ENCODE measurements around the gene MIGA1.
"Not testable (repeated sequence)": the region's sequence is repeated elsewhere in the genome, so short reads cannot be mapped to it uniquely, and the experiment has no call there.

Gene MIGA1

DNA sequence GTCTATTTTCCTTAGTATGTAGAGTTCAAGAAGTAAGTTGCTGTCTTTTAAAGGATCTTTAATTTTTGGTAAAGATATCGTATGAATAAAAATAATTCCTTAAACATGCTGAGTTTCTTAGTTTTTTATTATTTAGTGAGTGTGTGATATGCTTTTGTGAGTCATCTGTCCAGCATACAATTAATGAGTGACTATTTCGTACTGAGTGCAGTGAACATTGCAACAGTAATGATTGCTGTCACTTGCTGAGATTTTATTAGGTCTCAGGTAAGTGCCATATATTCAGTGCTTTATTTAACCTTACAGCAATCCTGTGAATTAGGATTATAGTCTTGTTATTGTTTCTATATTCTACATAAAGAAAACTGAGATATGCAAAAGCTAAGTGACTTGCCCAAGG is 22.6 kb downstream of the MIGA1 start:
- no peak for DNase-seq

DNA sequence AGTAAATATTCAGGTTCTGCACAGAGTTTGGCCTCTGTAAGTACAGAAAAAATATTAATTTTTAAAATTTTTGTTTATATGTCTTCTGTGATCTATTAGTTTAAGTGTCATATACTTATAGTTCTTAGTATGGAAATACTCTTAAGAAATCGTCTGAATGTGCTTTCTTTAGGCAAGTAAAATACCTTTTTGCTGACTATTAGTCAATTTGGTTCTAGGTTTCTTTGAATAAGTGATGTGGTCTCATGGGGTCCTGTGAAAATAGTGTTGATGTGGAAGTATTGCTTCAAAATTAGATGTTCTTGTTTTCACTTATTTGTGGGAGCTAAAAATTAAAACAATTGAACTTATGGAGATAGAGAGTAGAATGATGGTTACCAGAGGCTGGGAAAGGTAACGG is 23.9 kb downstream of the MIGA1 start:
- no peak for DNase-seq

DNA sequence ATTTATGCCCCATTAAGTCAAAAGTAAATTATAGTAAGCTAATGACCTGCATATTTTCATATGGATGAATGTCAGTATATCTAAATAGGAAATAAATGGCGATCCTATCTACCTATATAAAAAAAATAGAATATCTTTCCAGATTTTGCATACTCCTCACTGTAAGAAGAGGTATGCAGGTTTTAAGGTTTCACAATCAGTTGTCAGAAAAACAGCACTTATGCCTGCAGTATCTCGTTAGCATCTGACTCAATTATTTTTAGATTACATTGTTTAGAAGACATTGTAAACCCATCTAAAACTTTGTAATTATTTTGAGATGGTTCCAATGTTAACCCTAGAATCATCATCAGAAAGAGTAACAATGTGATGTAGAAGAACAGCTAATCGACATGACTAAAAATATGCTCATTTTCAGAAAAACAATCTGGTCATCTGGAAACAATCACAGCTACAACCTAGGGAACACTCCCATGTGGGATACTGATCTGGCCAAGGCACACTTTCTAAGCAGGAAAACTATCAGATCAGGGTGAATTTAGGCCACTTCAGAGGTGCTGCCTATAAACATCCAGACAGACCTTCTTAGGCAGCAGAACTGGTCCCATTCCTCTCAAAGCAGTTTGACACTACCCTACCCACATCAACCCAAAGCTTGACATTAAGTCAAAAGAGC is 30.5 kb downstream of the MIGA1 start:
- not testable (repeated sequence) for DNase-seq

DNA sequence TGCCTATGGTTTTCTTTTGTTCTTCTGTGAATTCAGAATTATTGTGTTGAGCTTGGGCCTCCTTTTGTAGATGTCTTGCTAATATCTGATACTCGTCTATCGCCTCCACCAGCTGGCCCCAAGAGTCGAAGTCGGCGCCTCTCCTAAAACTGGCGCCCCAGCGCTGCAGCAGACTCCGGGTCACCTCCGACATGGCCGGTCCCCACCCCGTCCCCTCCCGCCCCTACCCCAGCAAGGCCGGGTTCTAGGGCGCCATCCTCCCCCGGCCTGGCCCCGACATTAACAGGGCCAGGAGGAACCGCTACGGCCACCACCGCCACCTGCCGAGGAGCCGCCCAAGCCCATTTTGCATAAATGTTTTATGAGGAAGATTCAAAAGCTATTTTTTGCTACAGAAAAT is 32.1 kb downstream of the MIGA1 start:
- not testable (repeated sequence) for DNase-seq

DNA sequence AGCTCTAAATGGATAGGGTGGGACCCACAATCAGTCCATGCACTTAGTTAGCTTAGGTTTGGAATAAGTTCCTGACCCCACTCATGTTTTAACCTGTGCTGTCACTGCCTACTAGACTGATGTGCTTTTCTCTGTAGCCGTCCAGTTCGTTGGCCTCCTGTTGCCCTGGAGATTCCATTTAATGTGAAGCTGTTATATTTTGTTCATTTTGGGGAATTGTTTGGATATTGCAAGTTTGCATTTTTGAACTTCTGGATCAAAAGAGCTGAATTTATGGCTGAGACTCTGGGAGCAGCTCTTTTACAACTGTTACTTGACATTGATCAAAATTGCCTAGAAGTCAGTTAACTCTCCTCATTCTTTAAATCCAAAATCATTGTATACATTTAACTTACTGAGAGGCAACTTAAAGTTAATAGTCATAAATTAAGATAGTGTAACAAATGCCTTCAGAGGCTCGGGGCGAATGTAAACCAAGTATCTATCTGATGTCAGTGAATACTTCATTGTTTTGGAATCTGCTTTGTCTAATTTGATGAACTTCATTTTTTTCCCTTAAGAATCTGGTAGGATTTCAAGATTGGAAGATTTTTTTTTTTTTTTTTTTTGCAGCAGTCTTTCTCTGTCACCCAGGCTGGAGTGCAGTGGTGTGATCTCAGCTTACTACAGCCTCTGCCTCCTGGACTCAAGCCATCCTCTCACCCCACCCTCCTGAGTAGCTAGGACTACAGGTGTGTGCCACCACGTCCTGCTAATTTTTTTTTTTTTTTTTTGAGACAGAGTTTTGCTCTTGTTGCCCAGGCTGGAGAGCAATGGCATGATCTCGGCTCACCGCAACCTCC is 38.1 kb downstream of the MIGA1 start:
- no peak for DNase-seq

DNA sequence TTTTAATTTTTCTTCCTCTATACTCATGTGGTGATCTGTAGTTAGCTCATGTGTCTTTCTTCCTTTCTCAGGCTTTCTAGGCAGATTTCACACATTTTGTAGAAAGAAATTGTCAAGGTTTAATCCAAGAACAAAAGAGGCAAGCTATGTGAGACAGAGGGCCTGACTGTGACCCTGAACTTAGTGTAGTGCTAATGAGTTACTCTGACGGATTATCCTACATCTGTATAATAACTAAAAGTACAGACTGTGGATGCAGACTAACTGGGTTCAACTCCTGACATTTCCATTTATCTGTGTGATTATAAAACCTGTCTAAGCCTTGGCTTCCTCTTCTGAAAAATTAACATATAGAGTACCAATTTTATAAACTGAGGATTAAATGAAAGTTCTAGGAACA is 40.7 kb downstream of the MIGA1 start:
- no peak for DNase-seq

DNA sequence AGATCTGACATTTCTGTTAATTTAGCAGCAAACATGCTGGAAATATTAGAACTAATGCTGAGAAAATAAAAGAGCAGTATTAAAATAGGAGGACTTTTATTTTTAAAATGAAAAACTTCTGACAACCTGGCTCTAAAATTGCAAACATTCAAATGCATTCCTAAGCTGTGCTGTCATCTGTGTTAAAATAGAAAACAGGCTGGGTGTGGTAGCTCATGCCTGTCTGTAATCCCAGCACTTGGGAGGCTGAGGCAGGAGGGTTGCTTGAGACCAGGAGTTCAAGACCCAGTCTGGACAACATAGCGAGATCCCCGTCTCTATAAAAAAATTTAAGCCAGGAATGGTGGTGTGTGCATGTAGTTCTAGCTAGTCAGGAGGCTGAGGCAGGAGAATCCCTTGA is 44.6 kb downstream of the MIGA1 start:
- no peak for DNase-seq

DNA sequence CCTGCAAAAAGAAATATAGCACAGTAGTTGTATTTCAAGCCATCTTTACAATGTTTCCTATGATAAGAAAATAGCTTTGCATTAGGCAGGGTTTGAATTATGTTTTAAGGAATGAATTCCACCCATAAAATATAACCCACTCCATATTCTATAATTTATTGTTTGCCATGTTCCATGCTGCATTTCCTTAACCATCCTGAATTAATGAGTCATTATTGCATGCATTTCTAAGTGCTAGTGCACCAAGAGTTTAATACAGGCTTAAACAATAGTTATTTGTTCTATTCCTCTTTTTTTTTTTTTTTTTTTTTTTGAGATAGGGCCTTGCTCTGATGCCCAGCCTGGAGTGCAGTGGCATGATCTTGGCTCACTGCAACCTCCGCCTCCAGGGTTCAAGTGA is 45.2 kb downstream of the MIGA1 start:
- no peak for DNase-seq

DNA sequence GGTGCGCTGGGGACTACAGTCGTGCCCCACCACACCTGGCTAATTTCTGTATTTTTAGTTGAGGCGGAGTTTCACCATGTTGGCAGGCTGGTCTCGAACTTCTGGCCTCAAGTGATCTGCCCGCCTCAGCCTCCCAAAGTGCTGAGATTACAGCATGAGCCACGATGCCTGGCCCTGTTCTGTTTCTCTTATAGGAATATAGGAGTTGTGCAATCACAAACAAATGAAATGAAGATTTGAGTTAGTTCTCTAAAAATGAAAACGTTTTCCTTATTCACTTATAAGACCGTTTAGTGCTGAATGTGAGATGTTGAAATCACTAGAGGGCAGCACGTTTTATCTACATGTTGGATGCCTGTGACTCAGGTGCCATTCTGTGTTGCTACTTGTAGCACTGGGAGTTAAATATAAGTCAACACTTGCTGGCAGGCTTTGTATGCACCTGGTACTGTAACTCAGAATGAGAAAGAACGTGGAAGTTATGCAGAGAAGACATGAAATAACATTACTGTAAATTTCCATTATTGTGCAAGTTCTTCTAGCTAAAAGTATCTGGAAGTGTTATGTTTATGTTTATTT is 45.8 kb downstream of the MIGA1 start:
- DNase-seq = no peak

DNA sequence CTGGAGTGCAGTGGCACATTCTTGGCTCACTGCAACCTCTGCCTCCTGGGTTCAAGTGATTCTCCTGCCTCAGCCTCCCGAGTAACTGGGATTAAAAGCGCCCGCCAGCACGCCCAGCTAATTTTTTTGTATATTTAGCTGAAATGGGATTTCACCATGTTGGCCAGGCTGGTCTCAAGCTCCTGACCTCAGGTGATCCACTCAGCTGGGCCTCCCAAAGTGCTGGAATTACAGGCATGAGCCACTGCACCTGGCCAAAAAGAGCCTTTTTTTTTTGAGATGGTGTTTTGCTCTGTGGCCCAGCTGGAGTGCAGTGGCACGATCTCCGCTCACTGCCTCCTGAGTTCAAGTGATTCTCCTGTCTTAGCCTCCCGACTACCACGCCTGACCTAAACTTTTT is 47.4 kb downstream of the MIGA1 start:
- not testable (repeated sequence) for DNase-seq

DNA sequence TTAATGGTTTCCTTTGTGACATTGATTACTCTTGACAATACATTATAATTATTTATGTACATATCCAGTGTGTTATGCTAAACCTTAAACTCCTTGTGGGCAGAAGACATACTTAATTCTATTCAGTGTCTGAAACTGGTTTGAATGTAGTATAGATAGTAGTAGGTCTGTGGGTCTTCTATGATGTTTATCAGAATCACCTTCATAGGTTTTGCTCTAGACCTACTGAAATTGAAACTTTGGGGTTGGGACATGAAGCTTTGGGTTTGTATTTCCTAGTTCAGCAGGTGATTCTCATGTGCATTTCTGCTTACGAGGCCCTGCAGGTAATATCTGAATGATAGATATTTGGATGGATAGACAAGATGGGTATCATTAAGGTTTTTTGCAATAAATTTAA is 48.6 kb downstream of the MIGA1 start:
- DNase-seq = no peak

DNA sequence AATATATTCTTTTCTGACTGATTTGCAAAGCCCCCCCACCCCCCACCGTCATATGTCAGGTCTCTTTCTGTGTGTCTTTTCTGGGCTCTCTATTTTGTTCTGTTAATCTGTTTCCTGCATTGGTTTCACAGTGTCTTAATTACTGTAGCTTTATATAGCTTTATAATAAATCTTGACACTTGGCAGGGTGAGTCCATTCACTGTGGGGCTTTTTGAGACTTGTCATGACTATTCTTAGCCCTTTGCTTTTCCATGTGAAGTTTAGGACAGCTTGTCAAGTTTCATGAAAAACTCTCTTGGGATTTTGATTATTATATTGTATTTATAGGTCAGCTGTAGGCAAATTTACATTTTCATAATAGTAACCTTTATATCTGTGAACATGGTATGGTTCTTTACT is 50.4 kb downstream of the MIGA1 start:
- DNase-seq = no peak

DNA sequence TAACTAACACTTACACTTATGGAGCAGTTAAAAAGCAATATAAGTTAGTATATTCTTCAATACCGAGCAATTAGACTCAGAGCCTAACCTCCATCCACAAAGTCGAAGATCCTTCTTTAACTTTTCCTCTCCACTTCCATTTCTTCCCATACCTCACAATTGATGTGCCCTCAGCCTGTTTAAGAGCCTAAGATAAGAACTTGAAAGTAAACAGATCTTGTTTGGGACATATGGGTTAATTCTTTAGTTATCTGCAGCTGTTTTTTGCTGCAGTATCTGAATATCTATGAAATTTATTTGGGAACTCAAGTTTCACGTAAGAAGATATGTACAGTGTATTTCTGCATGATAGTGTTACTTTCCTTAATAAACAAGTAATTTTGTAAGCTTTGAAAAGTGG is 51.5 kb downstream of the MIGA1 start:
- no peak for DNase-seq

DNA sequence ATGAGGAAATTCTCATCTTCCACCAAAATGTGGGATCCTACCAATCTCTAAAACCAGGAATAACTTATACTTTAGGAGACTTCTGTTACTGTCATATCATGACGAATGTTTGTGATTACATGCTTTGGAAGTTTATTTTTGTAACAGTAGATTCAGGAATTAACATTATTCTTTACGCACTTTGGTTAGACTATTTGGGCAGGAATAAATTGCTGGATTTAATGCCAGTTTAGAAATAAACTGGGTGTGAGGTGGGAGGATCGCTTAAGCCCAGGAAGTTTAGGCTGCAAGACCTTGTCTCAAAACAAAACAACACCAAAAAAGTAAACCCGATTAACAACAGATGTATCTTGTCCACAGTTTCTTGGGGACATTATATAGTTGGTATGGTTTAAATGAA is 52.1 kb downstream of the MIGA1 start:
- DNase-seq = no peak

DNA sequence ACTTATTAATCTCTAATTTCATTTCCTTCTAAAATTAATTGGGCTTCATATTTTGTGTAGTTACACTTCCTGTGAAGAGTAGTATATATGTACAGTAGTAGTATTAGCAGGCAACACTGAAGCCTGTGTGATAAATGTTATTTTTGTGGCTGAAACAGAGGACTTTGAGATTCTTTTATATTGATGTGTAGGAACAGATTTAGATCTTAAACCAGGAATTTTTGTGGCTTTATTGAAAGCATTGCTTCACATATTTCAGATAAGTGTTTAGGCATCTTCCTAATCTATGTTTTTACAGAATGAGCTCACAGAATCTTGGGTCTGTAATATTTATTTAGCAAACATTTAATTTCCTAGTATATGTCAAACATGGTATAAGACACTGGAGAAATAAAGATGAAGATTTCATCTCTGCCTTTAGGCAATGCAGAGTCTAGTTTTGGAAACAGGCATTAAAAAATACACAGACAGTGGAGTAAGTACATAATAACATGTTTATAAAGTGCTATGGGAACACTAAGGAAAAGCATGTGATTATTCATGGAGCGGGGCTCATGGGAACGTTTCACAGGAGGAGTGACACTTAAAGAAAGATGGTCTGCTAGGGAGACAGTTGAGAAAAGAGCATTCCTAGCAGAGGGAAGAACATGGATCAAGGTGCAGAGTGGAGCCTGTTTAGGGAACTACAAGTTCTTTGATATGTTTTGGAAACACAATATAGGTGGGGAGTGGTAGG is 52.7 kb downstream of the MIGA1 start:
- DNase-seq = peak; percentile 87

DNA sequence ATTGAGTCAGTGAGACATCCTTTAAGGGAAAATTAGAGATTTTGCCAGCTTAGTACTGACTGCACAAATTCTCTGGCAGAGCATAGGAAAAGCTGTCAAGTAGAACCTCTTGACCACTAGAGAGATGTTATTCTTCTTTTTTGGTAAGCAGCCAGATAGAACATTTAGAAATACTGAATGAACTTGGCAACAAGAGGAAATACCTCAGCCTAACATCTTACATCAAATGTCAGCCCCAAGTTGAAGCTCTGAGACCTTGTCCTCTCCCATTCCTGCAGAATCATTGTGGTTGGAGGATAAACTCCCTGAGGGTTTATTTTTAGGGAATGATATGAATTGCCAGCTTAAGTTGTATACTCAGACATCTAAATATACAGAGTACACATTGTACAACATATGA is 53.5 kb downstream of the MIGA1 start:
- DNase-seq = peak; percentile 92

DNA sequence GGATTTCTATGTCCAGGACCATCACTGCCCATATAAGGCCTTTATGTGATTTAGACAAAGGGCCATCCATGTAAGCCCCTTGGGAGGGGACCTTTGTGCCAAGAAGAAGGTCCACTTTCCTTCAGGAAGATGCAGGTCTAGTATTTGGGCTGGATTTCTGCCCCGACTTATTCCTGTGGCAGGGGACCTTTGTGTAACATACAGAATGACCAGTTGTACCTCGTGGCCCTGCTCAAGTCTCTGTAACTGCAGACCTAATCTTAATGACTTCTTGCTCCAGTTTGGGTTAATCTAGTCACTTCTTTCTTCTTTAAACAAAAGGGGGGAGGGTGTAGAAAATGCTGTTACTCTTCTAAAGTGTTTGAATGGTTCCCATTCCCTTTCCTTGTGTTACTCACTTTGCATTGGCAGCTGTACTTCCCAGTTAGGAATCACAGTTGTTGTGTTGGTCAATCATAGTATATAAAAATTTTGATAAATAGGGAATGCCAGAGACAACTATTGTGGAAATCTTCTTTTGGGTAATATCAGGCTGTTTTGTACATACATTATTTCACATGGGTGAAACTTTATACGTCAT is 54.2 kb downstream of the MIGA1 start:
- DNase-seq = no peak

DNA sequence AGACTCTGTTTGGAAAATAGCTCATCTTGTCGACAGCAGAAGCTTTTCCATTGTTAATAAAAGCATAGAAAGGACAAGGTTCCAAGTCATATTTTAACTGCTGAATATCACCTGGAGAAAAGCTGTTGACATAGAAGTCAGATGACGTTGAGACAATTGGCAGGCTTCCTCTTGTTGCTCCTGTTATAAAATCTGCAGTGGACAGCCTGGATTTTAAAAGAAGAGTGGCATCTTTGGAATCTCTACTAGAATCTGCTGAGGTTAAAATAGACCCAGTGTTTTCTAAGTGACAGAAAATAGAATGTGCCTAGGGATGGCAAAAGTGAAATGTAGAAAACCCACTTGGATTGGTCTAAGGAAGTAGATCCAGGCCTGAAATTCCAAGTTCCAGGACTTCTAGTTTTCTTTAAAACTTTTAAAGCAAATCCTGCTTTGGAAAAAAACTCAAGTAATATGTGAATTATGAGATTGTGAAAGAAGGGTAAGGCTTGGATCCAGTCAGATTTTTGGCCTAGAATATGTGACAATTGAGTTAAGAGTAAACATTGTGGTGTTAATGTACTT is 55.4 kb downstream of the MIGA1 start:
- DNase-seq = no peak

DNA sequence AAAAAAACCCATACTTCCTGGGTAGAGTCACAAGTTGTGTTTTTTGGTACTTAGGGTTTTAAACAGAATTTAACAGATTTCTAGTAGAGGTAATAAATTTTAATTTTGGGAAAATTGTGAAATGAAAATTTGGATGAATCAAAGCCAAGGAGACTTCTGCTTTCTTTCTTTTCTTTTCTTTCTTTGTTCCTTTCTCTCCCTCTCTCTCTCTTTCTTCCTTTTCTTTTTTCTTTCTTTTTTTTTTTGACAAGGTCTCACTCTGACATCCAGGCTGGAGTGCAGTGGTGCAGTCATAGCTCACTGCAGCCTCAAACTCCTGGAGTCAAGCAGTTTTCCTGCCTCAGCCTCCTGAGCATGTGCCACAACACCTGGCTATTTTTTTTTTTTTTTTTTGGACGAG is 62.1 kb downstream of the MIGA1 start:
- DNase-seq = no peak

DNA sequence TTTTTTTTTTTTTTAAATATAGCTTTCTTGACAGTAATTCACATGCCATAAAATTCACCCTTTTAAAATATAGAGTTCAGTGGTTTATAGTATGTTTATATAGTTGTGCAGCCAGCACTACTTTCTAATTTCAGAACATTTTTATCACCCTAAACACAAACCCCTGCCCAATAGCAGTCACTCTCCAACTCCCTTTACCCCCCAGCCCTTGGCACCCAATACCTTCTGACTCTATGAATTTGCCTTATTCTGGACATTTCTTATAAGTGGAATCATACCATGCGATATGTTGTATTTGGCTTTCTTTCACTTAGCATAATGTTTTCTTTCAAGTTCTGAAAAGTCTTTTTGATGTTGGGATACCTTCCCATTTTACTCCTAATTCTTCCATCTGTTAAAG is 66.5 kb downstream of the MIGA1 start:
- no peak for DNase-seq

DNA sequence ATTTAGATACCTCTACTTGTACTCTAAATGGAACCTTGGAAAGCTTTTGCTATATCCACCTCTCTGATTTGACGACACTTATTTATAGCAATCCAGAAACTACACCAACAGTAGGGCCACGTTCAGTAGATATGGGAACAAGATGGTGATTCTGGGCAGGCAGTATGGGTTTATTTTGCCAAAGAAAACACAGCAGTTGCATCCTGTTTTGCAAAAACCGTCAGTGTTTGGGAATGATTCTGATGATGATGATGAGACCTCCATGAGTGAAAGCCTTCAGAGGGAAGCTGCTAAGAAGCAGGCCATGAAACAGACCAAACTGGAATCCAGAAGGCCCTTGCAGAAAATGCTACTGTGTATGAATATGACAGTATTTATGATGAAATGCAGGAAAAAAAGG is 67.5 kb downstream of the MIGA1 start:
- DNase-seq = no peak

DNA sequence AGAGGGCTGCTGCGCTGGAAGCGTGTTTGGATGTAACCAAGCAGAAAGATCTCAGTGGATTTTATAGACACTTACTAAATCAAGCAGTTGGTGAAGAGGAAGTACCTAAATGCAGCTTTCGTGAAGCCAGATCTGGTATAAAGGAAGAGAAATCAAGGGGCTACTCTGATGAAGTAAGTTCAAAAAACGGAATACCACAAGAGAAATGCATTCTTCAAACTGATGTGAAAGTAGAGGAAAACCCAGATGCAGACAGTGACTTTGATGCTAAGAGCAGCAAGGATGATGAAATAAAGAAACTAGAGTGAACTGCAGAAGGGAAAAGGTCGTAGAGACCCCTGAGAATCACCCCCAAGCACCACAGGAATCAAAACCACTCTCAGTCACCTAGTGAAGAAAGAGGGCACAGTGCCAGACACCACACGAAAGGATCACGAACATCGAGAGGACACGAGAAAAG is 68.2 kb downstream of the MIGA1 start:
- DNase-seq = no peak

DNA sequence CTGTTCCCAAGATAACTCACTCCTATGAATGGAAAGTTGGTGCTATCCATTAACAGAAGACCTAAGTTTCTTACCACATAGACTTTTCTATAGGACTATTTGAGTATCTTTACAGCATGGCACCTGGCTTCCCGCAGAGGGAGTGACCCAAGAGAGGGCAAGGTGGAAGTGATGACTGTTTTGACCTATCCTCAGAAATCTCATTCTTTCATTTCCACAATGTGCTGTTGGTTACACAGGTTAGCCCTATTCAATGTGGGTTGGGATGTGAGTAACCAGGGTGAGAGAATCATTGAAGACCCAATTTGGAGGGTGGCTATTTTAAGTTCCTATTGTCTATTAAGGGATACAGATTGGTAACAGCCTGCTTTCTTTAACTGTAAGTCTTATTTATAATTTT is 70.6 kb downstream of the MIGA1 start:
- no peak for DNase-seq

Data from amniotic stem cell (primary cell).